Astrocyte of the spinal cord (primary cell): ENCODE measurements around the gene KAZN.
A peak's percentile ranks its signal among the peaks of the same experiment; 100 is the strongest.

Source experiments
- DNase-seq: peaks from one replicate; pipeline ENCODE4 v3.0.0; 2011; ENCODE audit warnings: low read depth, low spot score
- H3K4me3 ChIP-seq: 2 replicates; pipeline ENCODE4 v1.5.1; 2011; ENCODE audit warnings: low read depth, mild to moderate bottlenecking, low read length, moderate library complexity
- in situ Hi-C: cut with HindIII; loops from 2 replicates; pipeline ENCODE4 v1.10.0; 2017; ENCODE audit warnings: low sequenced_read_pairs
- TF ChIP-seq, protein P1 (sequence below): IDR thresholded peaks from 2 replicates; pipeline ENCODE4 v1.5.1; 2012; ENCODE audit warnings: low read depth, mild to moderate bottlenecking, low read length, inconsistent platforms

The KAZN gene

DNA sequence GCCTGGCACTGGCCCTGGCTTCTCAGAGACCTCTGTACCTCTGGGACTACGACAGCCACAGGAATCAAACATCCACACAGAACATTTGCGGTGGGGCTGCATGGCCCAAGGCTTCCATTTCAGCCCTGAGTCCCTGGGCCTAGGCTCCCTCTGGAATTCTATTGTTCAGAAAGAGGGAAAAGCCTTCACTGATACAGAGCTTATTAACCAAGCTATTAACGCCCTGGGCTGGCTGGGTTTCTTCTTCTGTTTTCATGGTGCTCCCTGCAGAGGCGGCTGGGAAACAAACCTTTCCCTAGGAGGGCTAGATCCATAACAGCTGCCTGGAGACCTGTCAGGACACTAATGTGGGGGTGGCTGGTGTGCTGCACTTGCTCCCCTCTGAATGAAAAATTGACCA, 88.2 kb downstream of the KAZN start:
- in situ Hi-C loops, result no loop called here

DNA sequence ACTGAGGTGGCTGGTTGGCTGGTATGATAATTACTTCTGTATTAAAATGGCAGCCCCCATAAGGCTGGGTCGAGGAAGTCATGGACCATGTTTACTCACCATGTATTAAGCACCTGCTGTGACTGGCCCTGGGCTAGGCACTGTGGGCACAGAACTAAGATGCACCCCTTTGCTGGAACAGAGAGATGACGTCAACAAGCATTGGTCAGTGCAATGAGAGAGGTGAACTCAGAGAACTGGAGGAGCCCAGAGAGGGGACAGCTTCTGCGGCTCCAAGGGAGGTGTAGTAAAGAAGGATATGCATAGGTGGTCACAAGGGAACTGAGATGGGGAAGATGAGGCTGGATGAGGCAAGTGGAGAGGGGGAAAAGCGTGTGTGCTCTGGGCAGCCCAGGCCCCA, 88.7 kb downstream of the KAZN start:
- in situ Hi-C loops, result no loop called here
- no peak for DNase-seq
- H3K4me3 ChIP-seq, result no peak overlapping the region
- TF ChIP-seq, protein P1, sequence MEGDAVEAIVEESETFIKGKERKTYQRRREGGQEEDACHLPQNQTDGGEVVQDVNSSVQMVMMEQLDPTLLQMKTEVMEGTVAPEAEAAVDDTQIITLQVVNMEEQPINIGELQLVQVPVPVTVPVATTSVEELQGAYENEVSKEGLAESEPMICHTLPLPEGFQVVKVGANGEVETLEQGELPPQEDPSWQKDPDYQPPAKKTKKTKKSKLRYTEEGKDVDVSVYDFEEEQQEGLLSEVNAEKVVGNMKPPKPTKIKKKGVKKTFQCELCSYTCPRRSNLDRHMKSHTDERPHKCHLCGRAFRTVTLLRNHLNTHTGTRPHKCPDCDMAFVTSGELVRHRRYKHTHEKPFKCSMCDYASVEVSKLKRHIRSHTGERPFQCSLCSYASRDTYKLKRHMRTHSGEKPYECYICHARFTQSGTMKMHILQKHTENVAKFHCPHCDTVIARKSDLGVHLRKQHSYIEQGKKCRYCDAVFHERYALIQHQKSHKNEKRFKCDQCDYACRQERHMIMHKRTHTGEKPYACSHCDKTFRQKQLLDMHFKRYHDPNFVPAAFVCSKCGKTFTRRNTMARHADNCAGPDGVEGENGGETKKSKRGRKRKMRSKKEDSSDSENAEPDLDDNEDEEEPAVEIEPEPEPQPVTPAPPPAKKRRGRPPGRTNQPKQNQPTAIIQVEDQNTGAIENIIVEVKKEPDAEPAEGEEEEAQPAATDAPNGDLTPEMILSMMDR, result no peak

More for the DNA sequence above, 88.2 kb downstream of the KAZN start:
- no peak overlapping the region for H3K4me3 ChIP-seq
- TF ChIP-seq, protein P1, result no peak
- no peak for DNase-seq

- in situ Hi-C loops, result no loop called here
- DNase-seq, result peak; percentile 39
- TF ChIP-seq, protein P1, result no peak
- no peak overlapping the region for H3K4me3 ChIP-seq
These were observed 91.6 kb downstream of the KAZN start for GRCh38 chr1:14689996-14690615.

DNA sequence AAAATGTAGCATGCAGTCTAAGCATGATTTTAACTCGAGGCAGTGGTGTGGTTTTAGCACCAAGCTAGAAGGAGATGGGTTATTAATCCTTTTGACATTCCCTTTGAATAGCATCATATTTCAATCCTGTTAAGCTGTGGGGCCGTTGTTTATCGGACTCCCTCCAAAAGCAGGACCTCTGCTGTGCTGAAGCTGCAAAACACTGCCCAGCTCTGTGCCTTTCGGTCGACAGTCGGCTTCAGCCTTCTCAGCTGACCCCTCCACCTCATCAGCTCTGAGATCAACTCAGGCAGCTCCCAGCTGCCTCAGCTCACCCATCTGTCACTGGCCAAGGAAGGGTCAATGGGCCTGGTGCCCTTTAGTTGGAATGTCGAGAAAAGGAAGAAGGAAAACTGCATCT, 95.5 kb downstream of the KAZN start:
- in situ Hi-C loops, result no loop called here
- H3K4me3 ChIP-seq, result no peak overlapping the region
- TF ChIP-seq, protein P1, result no peak
- no peak for DNase-seq

GRCh38 chr1:14694589-14694988, 96.1 kb downstream of the KAZN start:
- no peak for DNase-seq
- TF ChIP-seq, protein P1, result no peak
- H3K4me3 ChIP-seq, result no peak overlapping the region
- in situ Hi-C loops, result no loop called here

GRCh38 chr1:14696761-14697160, 98.3 kb downstream of the KAZN start:
- TF ChIP-seq, protein P1, result no peak
- no peak for DNase-seq
- no peak overlapping the region for H3K4me3 ChIP-seq
- in situ Hi-C loops, result no loop called here
